ENCODE measurements around the gene C16orf82.

DNA sequence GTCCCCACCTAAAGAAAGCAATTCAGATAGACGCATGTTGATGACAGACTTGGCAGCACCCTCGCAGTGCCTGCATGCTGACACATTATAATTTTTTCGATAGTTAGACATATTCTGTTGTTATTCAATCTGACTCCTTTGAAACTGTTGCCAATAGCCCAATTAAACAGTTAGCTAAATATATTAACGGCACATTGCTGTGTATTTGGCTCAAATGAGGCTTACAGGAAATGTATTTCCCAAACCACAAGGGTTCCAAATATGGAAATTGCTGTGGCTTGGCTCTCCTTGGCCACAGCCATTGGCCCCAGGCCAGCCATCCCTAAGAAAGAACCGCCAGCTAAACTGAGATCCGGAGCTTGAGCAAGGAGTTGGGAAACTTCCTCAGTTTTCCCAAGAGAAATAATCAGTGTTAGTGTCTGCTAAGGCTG is 31.1 kb downstream of the C16orf82 start:
- TF ChIP-seq CTCF (IDR thresholded peaks at IDR 0.05; ENCODE audit: insufficient read depth, low read length, poor library complexity, severe bottlenecking) (no peak), EZH2phosphoT487 (conservative IDR thresholded peaks at IDR 0.05; ENCODE audit: low read length) (no peak)
